NCI-H82 (cell line): ENCODE data around the gene TRIM74.
"Not testable (repeated sequence)": the region's sequence is repeated elsewhere in the genome, so short reads cannot be mapped to it uniquely, and the experiment has no call there.

Experiments used
- DNase-seq: peaks from one replicate; lab custom pipeline; 2025; lab: John Stamatoyannopoulos, UW

TRIM74 gene

GRCh38 chr7:72968980-72969516, at the start of gene TRIM74:
Gene TRIM74, minus strand, starts transcription at chr7:72969466. Its CDS starts 3,309 bp downstream, at chr7:72966157.
- not testable (repeated sequence) for DNase-seq

GRCh38 chr7:73006491-73006890, 37.2 kb upstream of the TRIM74 start:
- not testable (repeated sequence) for DNase-seq

- DNase-seq = not testable (repeated sequence)
Measured at GRCh38 chr7:73005693-73006447, 36.6 kb upstream of the TRIM74 start.

- DNase-seq = not testable (repeated sequence)
Measured at GRCh38 chr7:73005356-73005692, 36.1 kb upstream of the TRIM74 start.

- DNase-seq = not testable (repeated sequence)
Measured at GRCh38 chr7:72997887-72998468, 28.7 kb upstream of the TRIM74 start.

- DNase-seq = not testable (repeated sequence)
Measured at GRCh38 chr7:72997447-72997846, 28.2 kb upstream of the TRIM74 start.

- DNase-seq = not testable (repeated sequence)
Measured at GRCh38 chr7:72995484-72995883, 26.2 kb upstream of the TRIM74 start.

GRCh38 chr7:72990146-72990913, 21.1 kb upstream of the TRIM74 start:
- not testable (repeated sequence) for DNase-seq

GRCh38 chr7:72982084-72982483, 12.8 kb upstream of the TRIM74 start:
- DNase-seq = not testable (repeated sequence)

GRCh38 chr7:72980382-72980781, 11.1 kb upstream of the TRIM74 start:
- DNase-seq = not testable (repeated sequence)

- DNase-seq = not testable (repeated sequence)
Measured at GRCh38 chr7:72976434-72976833, 7.2 kb upstream of the TRIM74 start.

- DNase-seq = not testable (repeated sequence)
Measured at GRCh38 chr7:72975656-72976286, 6.5 kb upstream of the TRIM74 start.

- not testable (repeated sequence) for DNase-seq
Measured at GRCh38 chr7:72974781-72975180, 5.5 kb upstream of the TRIM74 start.

- DNase-seq = not testable (repeated sequence)
Measured at GRCh38 chr7:72971505-72971904, 2.2 kb upstream of the TRIM74 start.

- DNase-seq = not testable (repeated sequence)
Measured at GRCh38 chr7:72969688-72970087, 422 bp upstream of the TRIM74 start.

- DNase-seq = not testable (repeated sequence)
Measured at GRCh38 chr7:72966892-72967291, 2.4 kb downstream of the TRIM74 start.

- DNase-seq = not testable (repeated sequence)
Measured at GRCh38 chr7:72965186-72965975, 3.9 kb downstream of the TRIM74 start.

- DNase-seq = not testable (repeated sequence)
Measured at GRCh38 chr7:72963056-72963455, 6.2 kb downstream of the TRIM74 start.

GRCh38 chr7:72961346-72961650, 8.0 kb downstream of the TRIM74 start:
- DNase-seq = not testable (repeated sequence)

- not testable (repeated sequence) for DNase-seq
Measured at GRCh38 chr7:72960626-72961345, 8.5 kb downstream of the TRIM74 start.

- DNase-seq = not testable (repeated sequence)
Measured at GRCh38 chr7:72960029-72960428, 9.2 kb downstream of the TRIM74 start.
